GM21717 (cell line): ENCODE data around the gene PLXNA4.

Source experiments
- ATAC-seq: cut with Tn5 transposase; IDR thresholded peaks from one replicate; pipeline ENCODE4 v1.9.1; 2021; ENCODE audit warnings: mild to moderate bottlenecking, moderate library complexity; ENCODE audit not compliant: unreplicated experiment

Gene PLXNA4

GRCh38 chr7:132508724-132509353, 67.4 kb downstream of the PLXNA4 start:
- no peak for ATAC-seq

GRCh38 chr7:132504852-132505251, 71.4 kb downstream of the PLXNA4 start:
- ATAC-seq = no peak

GRCh38 chr7:132504071-132504470, 72.2 kb downstream of the PLXNA4 start:
- ATAC-seq = no peak

- no peak for ATAC-seq
Measured at GRCh38 chr7:132503415-132503814, 72.9 kb downstream of the PLXNA4 start.

- ATAC-seq = no peak
Measured at GRCh38 chr7:132501956-132502355, 74.3 kb downstream of the PLXNA4 start.

- ATAC-seq = no peak
Measured at GRCh38 chr7:132500727-132501440, 75.4 kb downstream of the PLXNA4 start.

GRCh38 chr7:132499487-132499886, 76.8 kb downstream of the PLXNA4 start:
- ATAC-seq = no peak

- no peak for ATAC-seq
Measured at GRCh38 chr7:132499065-132499464, 77.2 kb downstream of the PLXNA4 start.

GRCh38 chr7:132498319-132498718, 78.0 kb downstream of the PLXNA4 start:
- no peak for ATAC-seq

- ATAC-seq = no peak
Measured at GRCh38 chr7:132497098-132497497, 79.2 kb downstream of the PLXNA4 start.

GRCh38 chr7:132495936-132496335, 80.3 kb downstream of the PLXNA4 start:
- ATAC-seq = no peak

- ATAC-seq = no peak
Measured at GRCh38 chr7:132494474-132494873, 81.8 kb downstream of the PLXNA4 start.

GRCh38 chr7:132492823-132493445, 83.3 kb downstream of the PLXNA4 start:
- ATAC-seq = no peak

GRCh38 chr7:132491391-132491945, 84.8 kb downstream of the PLXNA4 start:
- no peak for ATAC-seq

- no peak for ATAC-seq
Measured at GRCh38 chr7:132490474-132490873, 85.8 kb downstream of the PLXNA4 start.

- no peak for ATAC-seq
Measured at GRCh38 chr7:132489776-132490237, 86.5 kb downstream of the PLXNA4 start.

GRCh38 chr7:132488634-132489302, 87.5 kb downstream of the PLXNA4 start:
- no peak for ATAC-seq

GRCh38 chr7:132486274-132486610, 90.0 kb downstream of the PLXNA4 start:
- ATAC-seq = no peak

GRCh38 chr7:132485600-132486273, 90.5 kb downstream of the PLXNA4 start:
- no peak for ATAC-seq

- ATAC-seq = no peak
Measured at GRCh38 chr7:132485136-132485535, 91.1 kb downstream of the PLXNA4 start.

- ATAC-seq = no peak
Measured at GRCh38 chr7:132482866-132483265, 93.4 kb downstream of the PLXNA4 start.
